ENCODE measurements around the gene CCL25.

DNA sequence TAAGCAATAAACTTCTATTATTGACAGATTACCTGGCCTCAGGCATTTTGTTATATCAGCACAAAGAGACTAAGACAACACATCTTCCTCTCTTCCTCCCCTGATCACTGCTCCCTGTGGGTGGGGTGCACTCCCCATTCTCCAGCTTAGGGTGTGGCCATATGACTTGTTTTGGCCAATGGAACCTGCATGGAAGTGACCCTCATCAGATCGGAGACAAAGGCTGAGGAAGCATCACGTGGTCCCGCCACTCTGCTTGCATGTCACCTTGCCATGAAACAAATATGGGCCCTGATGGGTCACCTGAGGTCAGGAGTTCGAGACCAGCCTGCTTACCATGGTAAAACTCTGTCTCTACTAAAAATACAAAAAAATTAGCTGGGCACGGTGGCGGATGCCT, 13.7 kb upstream of the CCL25 start:
- TF ChIP-seq, protein P1, sequence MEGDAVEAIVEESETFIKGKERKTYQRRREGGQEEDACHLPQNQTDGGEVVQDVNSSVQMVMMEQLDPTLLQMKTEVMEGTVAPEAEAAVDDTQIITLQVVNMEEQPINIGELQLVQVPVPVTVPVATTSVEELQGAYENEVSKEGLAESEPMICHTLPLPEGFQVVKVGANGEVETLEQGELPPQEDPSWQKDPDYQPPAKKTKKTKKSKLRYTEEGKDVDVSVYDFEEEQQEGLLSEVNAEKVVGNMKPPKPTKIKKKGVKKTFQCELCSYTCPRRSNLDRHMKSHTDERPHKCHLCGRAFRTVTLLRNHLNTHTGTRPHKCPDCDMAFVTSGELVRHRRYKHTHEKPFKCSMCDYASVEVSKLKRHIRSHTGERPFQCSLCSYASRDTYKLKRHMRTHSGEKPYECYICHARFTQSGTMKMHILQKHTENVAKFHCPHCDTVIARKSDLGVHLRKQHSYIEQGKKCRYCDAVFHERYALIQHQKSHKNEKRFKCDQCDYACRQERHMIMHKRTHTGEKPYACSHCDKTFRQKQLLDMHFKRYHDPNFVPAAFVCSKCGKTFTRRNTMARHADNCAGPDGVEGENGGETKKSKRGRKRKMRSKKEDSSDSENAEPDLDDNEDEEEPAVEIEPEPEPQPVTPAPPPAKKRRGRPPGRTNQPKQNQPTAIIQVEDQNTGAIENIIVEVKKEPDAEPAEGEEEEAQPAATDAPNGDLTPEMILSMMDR (IDR thresholded peaks at IDR 0.05) = no peak
- no peak for TF ChIP-seq POLR2A (IDR thresholded peaks at IDR 0.05)
